ENCODE measurements around the gene OSGEP. TPM values are rescaled to one million over a fixed set of nuclear protein-coding genes. Genes with fewer than 3 reads are reported as not detected.

Gene OSGEP
- total and polyA plus RNA-seq, 4 donors = 35.5 to 54.1 (median 44.2) TPM

- no peak overlapping the region for H3K4me3 ChIP-seq
- no peak for TF ChIP-seq CTCF (IDR thresholded peaks at IDR 0.05; ENCODE audit: control extremely low read depth, extremely low read depth)
- no peak overlapping the region for H3K9ac ChIP-seq (ENCODE audit: insufficient read depth in 1 of 2, low read length in 2 of 2)
- DNase-seq = no peak
- no peak overlapping the region for H3K27ac ChIP-seq (ENCODE audit: low read depth in 1 of 2, low read length in 1 of 2)
- no peak for ATAC-seq (ENCODE audit: insufficient read depth, low FRiP score)
- H3K27me3 ChIP-seq (ENCODE audit: control insufficient read depth in 3 of 3, insufficient read depth in 3 of 3, low read length in 2 of 3) = no peaks in the 10 kb centered on the region
- 49 to 66% methylated on average over 8 of the region's 8 CpGs for whole genome bisulfite sequencing, 2 donors
- H3K9me3 ChIP-seq (ENCODE audit: control insufficient read depth in 4 of 4, insufficient read depth in 3 of 4, low read length in 3 of 4) = no peaks in the 10 kb centered on the region
- H3K4me1 ChIP-seq (ENCODE audit: control insufficient read depth in 5 of 5, insufficient read depth in 5 of 5, low read length in 5 of 5) = peaks cover 0 to 6% (median 0%) of the 10 kb centered on the region in 5 donors
- no peaks in the 10 kb centered on the region for H3K36me3 ChIP-seq (ENCODE audit: control insufficient read depth in 4 of 4, insufficient read depth in 4 of 4, low read length in 4 of 4)
These were observed 32.2 kb upstream of the OSGEP start for GRCh38 chr14:20486684-20487395.

GRCh38 chr14:20485900-20486299 is 31.3 kb upstream of the OSGEP start:
- WGBS, 2 donors = 71 to 73% methylated on average over 7 of the region's 7 CpGs
- H3K4me1 ChIP-seq (ENCODE audit: control insufficient read depth in 5 of 5, insufficient read depth in 5 of 5, low read length in 5 of 5) = peaks cover 0 to 6% (median 0%) of the 10 kb centered on the region in 5 donors

GRCh38 chr14:20482382-20482781 is 27.8 kb upstream of the OSGEP start:
- peaks cover 0 to 3% (median 0%) of the 10 kb centered on the region in 4 donors for H3K36me3 ChIP-seq (ENCODE audit: control insufficient read depth in 4 of 4, insufficient read depth in 4 of 4, low read length in 4 of 4)
- TF ChIP-seq CTCF (IDR thresholded peaks at IDR 0.05; ENCODE audit: control extremely low read depth, extremely low read depth) = no peak
- no peaks in the 10 kb centered on the region for H3K27me3 ChIP-seq (ENCODE audit: control insufficient read depth in 3 of 3, insufficient read depth in 3 of 3, low read length in 2 of 3)
- 87 to 92% methylated on average over 5 of the region's 5 CpGs for WGBS, 2 donors
- no peak for DNase-seq
- no peaks in the 10 kb centered on the region for H3K9me3 ChIP-seq (ENCODE audit: control insufficient read depth in 4 of 4, insufficient read depth in 3 of 4, low read length in 3 of 4)
- no peak overlapping the region for H3K27ac ChIP-seq (ENCODE audit: low read depth in 1 of 2, low read length in 1 of 2)
- peaks cover 0 to 7% (median 0%) of the 10 kb centered on the region in 5 donors for H3K4me1 ChIP-seq (ENCODE audit: control insufficient read depth in 5 of 5, insufficient read depth in 5 of 5, low read length in 5 of 5)
- H3K9ac ChIP-seq (ENCODE audit: insufficient read depth in 1 of 2, low read length in 2 of 2) = no peak overlapping the region
- no peak overlapping the region for H3K4me3 ChIP-seq
- ATAC-seq (ENCODE audit: insufficient read depth, low FRiP score) = no peak

More at GRCh38 chr14:20485900-20486299, 31.3 kb upstream of the OSGEP start:
- no peaks in the 10 kb centered on the region for H3K27me3 ChIP-seq (ENCODE audit: control insufficient read depth in 3 of 3, insufficient read depth in 3 of 3, low read length in 2 of 3)
- DNase-seq (peak in 1 of 3 donors; percentile 13), ATAC-seq (ENCODE audit: insufficient read depth, low FRiP score) (no peak)
- TF ChIP-seq CTCF (IDR thresholded peaks at IDR 0.05; ENCODE audit: control extremely low read depth, extremely low read depth) = no peak
- H3K9ac ChIP-seq (ENCODE audit: insufficient read depth in 1 of 2, low read length in 2 of 2) = no peak overlapping the region
- H3K27ac ChIP-seq (ENCODE audit: low read depth in 1 of 2, low read length in 1 of 2) = no peak overlapping the region
- H3K4me3 ChIP-seq = no peak overlapping the region
- H3K9me3 ChIP-seq (ENCODE audit: control insufficient read depth in 4 of 4, insufficient read depth in 3 of 4, low read length in 3 of 4) = no peaks in the 10 kb centered on the region
- H3K36me3 ChIP-seq (ENCODE audit: control insufficient read depth in 4 of 4, insufficient read depth in 4 of 4, low read length in 4 of 4) = no peaks in the 10 kb centered on the region

All from lung (tissue), 12 donors.